B cell (primary cell): ENCODE measurements around the gene SIRT7. TPM values are rescaled to one million over a fixed set of nuclear protein-coding genes. Genes with fewer than 3 reads are reported as not detected.

Experiments
- ATAC-seq: fragments of 200-7000 bp; cut with Tn5 transposase; one replicate; pipeline ENCODE4 v1.10.0; 2021; ENCODE audit warnings: low read depth, mild to moderate bottlenecking, moderate number of reproducible peaks, moderate library complexity
- CTCF ChIA-PET: fragments of 350-600 bp; sonication (Branson Sonifier 250); formaldehyde crosslinking; loops from one replicate; lab custom pipeline; 2021; ENCODE audit warnings: antibody characterized with exemption, inconsistent platforms; lab: Charles Lee
- POLR2A ChIA-PET: fragments of 350-600 bp; sonication (Branson Sonifier 250); formaldehyde crosslinking; loops from one replicate; lab custom pipeline; 2021; ENCODE audit warnings: antibody characterized with exemption; lab: Charles Lee
- DNase-seq: peaks from one replicate; pipeline ENCODE4 v3.0.0; 2013
- H2AFZ ChIP-seq: 2 replicates; pipeline ENCODE4 v1.6.1; 2012; ENCODE audit warnings: mild to moderate bottlenecking, low read depth, low read length; ENCODE audit not compliant: insufficient read depth, poor library complexity, severe bottlenecking
- H3K27ac ChIP-seq, 2 donors: 1 replicate in 1 of 2; 2 replicates in 1 of 2; pipeline ENCODE4 v1.5.1; 2012 to 2013; ENCODE audit warnings: low read length in 2 of 2, mild to moderate bottlenecking in 2 of 2, moderate library complexity in 1 of 2
- H3K27me3 ChIP-seq, 4 experiments: fragments of 200-600 bp in 1 of 4; sonication (generic) in 1 of 4; replicated peaks in 1 of 4; 1 replicate in 2 of 4; 2 replicates in 2 of 4; pipeline versions ENCODE4 v1.6.1 to v1.7.0; 2013 to 2016; ENCODE audit warnings: low read length in 3 of 4, mild to moderate bottlenecking in 2 of 4, mixed read lengths in 1 of 4, moderate library complexity in 1 of 4; ENCODE audit not compliant: insufficient read depth in 4 of 4, control insufficient read depth in 3 of 4; ENCODE audit errors: control extremely low read depth in 1 of 4
- H3K36me3 ChIP-seq, 2 experiments: replicated peaks in 1 of 2; 1 replicate in 1 of 2; 2 replicates in 1 of 2; pipeline versions ENCODE4 v1.6.1 to v1.7.1; 2013; ENCODE audit warnings: low read length in 1 of 2; ENCODE audit not compliant: insufficient read depth in 2 of 2, control insufficient read depth in 1 of 2; ENCODE audit errors: control extremely low read depth in 1 of 2, extremely low read depth in 1 of 2
- H3K4me1 ChIP-seq, 2 donors: fragments of 200-600 bp in 1 of 2; sonication (generic) in 1 of 2; 1 replicate in 1 of 2; 2 replicates in 1 of 2; pipeline versions ENCODE4 v1.5.1 to v1.6.1; 2013 to 2017; ENCODE audit warnings: low read length in 2 of 2; ENCODE audit not compliant: control insufficient read depth in 2 of 2, insufficient read depth in 2 of 2
- H3K4me2 ChIP-seq: replicated peaks from 2 replicates; pipeline ENCODE3; 2012; ENCODE audit warnings: mild to moderate bottlenecking, low read depth, low read length; ENCODE audit not compliant: poor library complexity, severe bottlenecking
- H3K4me3 ChIP-seq, 5 experiments: fragments of 200-600 bp in 1 of 5; sonication (generic) in 1 of 5; 1 replicate in 3 of 5; 2 replicates in 2 of 5; pipeline versions ENCODE4 v1.5.1 to v1.7.0; 2011 to 2016; ENCODE audit warnings: low read length in 4 of 5, mild to moderate bottlenecking in 4 of 5, low read depth in 2 of 5, control low read depth in 1 of 5, moderate library complexity in 1 of 5; ENCODE audit not compliant: insufficient read depth in 1 of 5; ENCODE audit errors: control extremely low read depth in 1 of 5, extremely low read depth in 1 of 5
- H3K79me2 ChIP-seq: fragments of 200-600 bp; sonication (generic); one replicate; pipeline ENCODE4 v1.6.0; 2016; ENCODE audit warnings: low read length; ENCODE audit not compliant: control insufficient read depth, insufficient read depth
- H3K9ac ChIP-seq: fragments of 200-600 bp; sonication (generic); 2 replicates; pipeline ENCODE4 v1.6.1; 2017; ENCODE audit warnings: mild to moderate bottlenecking, low read length, moderate library complexity
- H3K9me3 ChIP-seq, 3 donors: one replicate each; pipeline versions ENCODE4 v1.6.1 to v1.7.1; 2013; ENCODE audit warnings: low read length in 2 of 3; ENCODE audit not compliant: control insufficient read depth in 2 of 3, insufficient read depth in 1 of 3; ENCODE audit errors: control extremely low read depth in 1 of 3
- H4K20me1 ChIP-seq: 2 replicates; pipeline ENCODE4 v1.6.0; 2012; ENCODE audit warnings: mild to moderate bottlenecking, low read length; ENCODE audit not compliant: insufficient read depth, control insufficient read depth, poor library complexity, severe bottlenecking
- H3K27ac Mint-ChIP-seq: one replicate; pipeline ENCODE4 v1.8.0; 2021; ENCODE audit warnings: mixed read lengths
- H3K27me3 Mint-ChIP-seq: one replicate; pipeline ENCODE4 v1.8.0; 2021; ENCODE audit warnings: mixed read lengths
- H3K4me1 Mint-ChIP-seq: one replicate; pipeline ENCODE4 v1.8.0; 2021; ENCODE audit warnings: mixed read lengths
- H3K4me3 Mint-ChIP-seq: one replicate; pipeline ENCODE4 v1.8.0; 2021; ENCODE audit warnings: mixed read lengths
- H3K9me3 Mint-ChIP-seq: one replicate; pipeline ENCODE4 v1.8.0; 2022; ENCODE audit warnings: mixed read lengths; ENCODE audit not compliant: insufficient read depth
- CTCF ChIP-seq: fragments of 200-600 bp; IDR thresholded peaks from one replicate; pipeline ENCODE4 v1.8.0; 2022; ENCODE audit warnings: antibody characterized with exemption, mild to moderate bottlenecking
- EZH2 ChIP-seq: IDR thresholded peaks from 2 replicates; pipeline ENCODE4 v1.6.1; 2012; ENCODE audit warnings: borderline replicate concordance, low read depth, mild to moderate bottlenecking, moderate library complexity, low read length; ENCODE audit not compliant: insufficient read depth, poor library complexity, severe bottlenecking
- WGBS: methylation state at CpG from one replicate; pipeline ENCODE4 v1.1.5; 2013; ENCODE audit warnings: missing lambda C conversion rate; ENCODE audit not compliant: insufficient coverage; 5-methylcytosine and 5-hydroxymethylcytosine counted together
- intact Hi-C: fragments of 100-400 bp; cut with micrococcal nuclease; formaldehyde crosslinking; loops from one replicate; pipeline ENCODE4 v1.10.0; 2022
- polyA plus RNA-seq: library from polyadenylated mRNA; depleted of rRNA; stranded (reverse); fragments of >200 nt; gene quantifications from 2 replicates; pipeline ENCODE4 v1.2.3, GENCODE V29; 2012
- total RNA-seq, 2 donors: library from RNA; stranded (reverse); fragments of 120-200 nt in 1 of 2; gene quantifications; 1 replicate in 1 of 2; 2 replicates in 1 of 2; pipeline versions ENCODE4 v1.2.3 to v1.2.4, GENCODE V29; 2013 to 2022

The SIRT7 gene
- total and polyA plus RNA-seq, 2 donors (not counting 1 experiment from before 2014, with no cell fraction given) = 77.2 to 82.7 TPM

DNA sequence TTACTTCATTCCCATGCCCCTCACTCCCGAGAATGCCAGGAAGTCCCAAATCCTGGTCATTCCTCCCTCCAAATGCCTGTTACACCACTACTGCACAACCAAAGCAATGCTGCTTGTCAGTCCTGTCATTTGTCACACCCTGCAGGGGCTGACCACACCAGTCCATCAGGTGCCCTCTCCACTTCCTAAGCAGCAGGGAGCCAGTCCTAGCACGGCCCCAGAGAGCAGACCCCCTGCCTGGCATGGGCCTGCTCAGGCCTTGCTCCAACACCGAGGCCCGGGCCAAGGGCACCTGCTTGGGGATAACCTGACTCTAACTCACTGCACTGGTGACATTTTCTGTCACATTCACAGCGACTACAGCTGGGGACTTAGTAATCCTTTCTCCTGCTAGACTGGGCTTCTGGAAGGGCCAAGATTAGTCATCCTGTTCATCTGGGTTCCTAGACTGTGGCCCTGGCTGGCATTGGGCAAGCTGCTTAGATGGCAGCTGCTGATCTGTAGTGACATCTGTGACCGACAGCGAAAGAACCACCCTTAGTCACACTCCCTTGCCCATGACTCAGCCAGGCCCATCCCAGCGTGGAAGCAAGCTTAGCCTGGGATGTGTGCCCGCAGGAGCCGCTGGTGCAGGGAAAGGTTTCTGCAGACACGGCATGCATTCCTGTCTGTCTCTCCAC is 32.0 kb downstream of the SIRT7 start:
- H3K4me1 Mint-ChIP-seq = peaks cover 13% of the 10 kb centered on the region
- DNase-seq = no peak
- peaks cover 16% of the 10 kb centered on the region for H4K20me1 ChIP-seq
- H3K4me3 ChIP-seq = no peak overlapping the region
- WGBS = over 99% methylated on average over 11 of the region's 11 CpGs
- H3K36me3 ChIP-seq = peaks cover 0 to 55% of the 10 kb centered on the region in 2 experiments
- H3K27me3 ChIP-seq = no peaks in the 10 kb centered on the region
- H2AFZ ChIP-seq = no peak overlapping the region
- peaks cover 39% of the 10 kb centered on the region for H3K79me2 ChIP-seq
- no peak overlapping the region for H3K4me3 Mint-ChIP-seq
- ATAC-seq = no peak
- TF ChIP-seq EZH2 (no peak), CTCF (no peak)
- POLR2A ChIA-PET = no interaction called here
- no peak overlapping the region for H3K27ac ChIP-seq
- H3K27ac Mint-ChIP-seq = peak overlapping the region; percentile 15
- H3K27me3 Mint-ChIP-seq = no peaks in the 10 kb centered on the region
- no peak overlapping the region for H3K9ac ChIP-seq
- intact Hi-C loops = no loop called here
- CTCF ChIA-PET = no interaction called here
- H3K9me3 Mint-ChIP-seq = no peaks in the 10 kb centered on the region
- H3K4me1 ChIP-seq = peaks cover 10 to 12% of the 10 kb centered on the region in 2 donors
- H3K4me2 ChIP-seq = no peak overlapping the region
- H3K9me3 ChIP-seq = no peaks in the 10 kb centered on the region

DNA sequence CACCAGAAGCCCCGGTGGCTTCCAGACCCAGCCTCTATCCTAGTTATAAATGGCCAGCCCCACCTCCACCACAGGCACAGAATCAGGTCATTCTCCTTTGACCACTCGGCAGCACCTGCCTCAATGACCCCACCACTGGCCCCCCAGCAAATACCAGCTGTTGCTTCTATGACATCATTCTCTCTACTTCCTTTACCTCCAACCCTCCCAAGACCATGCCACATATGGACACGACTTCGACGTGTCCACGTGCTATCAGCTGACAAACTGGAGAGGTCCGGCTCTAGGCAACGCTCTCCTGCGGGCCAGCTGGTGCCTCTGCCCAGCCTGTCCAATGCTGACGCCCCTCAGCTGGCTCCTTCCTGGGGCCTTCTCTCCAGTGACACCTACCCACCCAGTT is 32.5 kb downstream of the SIRT7 start:
- DNase-seq (no peak), ATAC-seq (no peak)
- Histone ChIP-seq H3K9ac (no peak overlapping the region), H4K20me1 (peaks cover 16% of the 10 kb centered on the region), H3K4me2 (no peak overlapping the region), H3K79me2 (peaks cover 34% of the 10 kb centered on the region), H3K27me3 (no peaks in the 10 kb centered on the region), H3K36me3 (peaks cover 0 to 57% of the 10 kb centered on the region in 2 experiments), H3K4me3 (no peak overlapping the region), H3K4me1 (peaks cover 7 to 9% of the 10 kb centered on the region in 2 donors), H3K9me3 (no peaks in the 10 kb centered on the region), H3K27ac (no peak overlapping the region), H2AFZ (no peak overlapping the region)
- ChIA-PET CTCF (no interaction called here), POLR2A (no interaction called here)
- H3K4me1 Mint-ChIP-seq = peaks cover 9% of the 10 kb centered on the region
- H3K27ac Mint-ChIP-seq = no peak overlapping the region
- H3K27me3 Mint-ChIP-seq = no peaks in the 10 kb centered on the region
- H3K9me3 Mint-ChIP-seq = no peaks in the 10 kb centered on the region
- 98% methylated on average over 10 of the region's 10 CpGs for WGBS
- no peak overlapping the region for H3K4me3 Mint-ChIP-seq
- intact Hi-C loops = no loop called here
- no peak for TF ChIP-seq CTCF
- TF ChIP-seq EZH2 = no peak
